HEK293 (cell line): ENCODE data around the gene RUNX1.

Experiments
- SALL2 ChIP-seq: fragments of 450-650 bp; formaldehyde crosslinking; IDR thresholded peaks from 2 replicates; pipeline ENCODE4 v1.5.0; 2017; ENCODE audit warnings: missing biosample characterization, mild to moderate bottlenecking, missing genetic modification characterization, borderline replicate concordance
- ZNF221 ChIP-seq: fragments of 450-650 bp; formaldehyde crosslinking; IDR thresholded peaks from 2 replicates; pipeline ENCODE4 v1.5.1; 2017; ENCODE audit warnings: missing biosample characterization, missing genetic modification characterization, borderline replicate concordance
- ZNF600 ChIP-seq: fragments of 450-650 bp; formaldehyde crosslinking; IDR thresholded peaks from 2 replicates; pipeline ENCODE4 v1.5.1; 2016; ENCODE audit warnings: missing biosample characterization, missing genetic modification characterization
- TF ChIP-seq, protein P1 (sequence below): fragments of 450-650 bp; formaldehyde crosslinking; IDR thresholded peaks from 2 replicates; pipeline ENCODE4 v1.5.1; 2016; ENCODE audit warnings: missing biosample characterization, missing genetic modification characterization

DNA sequence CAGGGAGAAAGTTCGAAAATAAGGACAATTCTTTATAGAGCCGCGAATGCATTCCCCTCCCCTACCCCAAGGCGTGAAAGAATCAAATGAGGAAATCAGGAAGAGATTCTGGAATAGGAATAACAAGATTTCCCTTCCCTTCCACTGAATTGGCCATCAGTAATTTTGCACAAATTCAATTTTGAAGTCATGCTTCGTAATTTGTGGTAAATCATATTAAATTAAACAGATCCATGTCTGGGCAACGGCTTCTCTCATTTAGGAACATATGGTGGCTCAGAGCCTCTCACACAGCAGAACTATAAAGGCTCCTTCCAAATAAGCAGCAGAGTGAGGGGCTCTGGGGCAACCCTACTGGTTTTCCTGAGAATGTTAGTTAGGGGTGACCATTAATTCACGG, 227.4 kb downstream of the RUNX1 start:
- TF ChIP-seq ZNF600: no peak
- TF ChIP-seq, protein P1, sequence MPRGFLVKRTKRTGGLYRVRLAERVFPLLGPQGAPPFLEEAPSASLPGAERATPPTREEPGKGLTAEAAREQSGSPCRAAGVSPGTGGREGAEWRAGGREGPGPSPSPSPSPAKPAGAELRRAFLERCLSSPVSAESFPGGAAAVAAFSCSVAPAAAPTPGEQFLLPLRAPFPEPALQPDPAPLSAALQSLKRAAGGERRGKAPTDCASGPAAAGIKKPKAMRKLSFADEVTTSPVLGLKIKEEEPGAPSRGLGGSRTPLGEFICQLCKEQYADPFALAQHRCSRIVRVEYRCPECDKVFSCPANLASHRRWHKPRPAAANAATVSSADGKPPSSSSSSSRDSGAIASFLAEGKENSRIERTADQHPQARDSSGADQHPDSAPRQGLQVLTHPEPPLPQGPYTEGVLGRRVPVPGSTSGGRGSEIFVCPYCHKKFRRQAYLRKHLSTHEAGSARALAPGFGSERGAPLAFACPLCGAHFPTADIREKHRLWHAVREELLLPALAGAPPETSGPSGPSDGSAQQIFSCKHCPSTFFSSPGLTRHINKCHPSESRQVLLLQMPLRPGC (tag by site-specific recombination): no peak
- TF ChIP-seq SALL2 (tag by site-specific recombination): no peak
- no peak for TF ChIP-seq ZNF221 (tag by site-specific recombination)
